GM12878 (cell line): ENCODE results near the gene RNF183. TPM values are rescaled to one million over a fixed set of nuclear protein-coding genes. Genes with fewer than 3 reads are reported as not detected.

Experiments used
- ATAC-seq: fragments of 200-7000 bp; cut with Tn5 transposase; 3 replicates; pipeline ENCODE4 v1.9.1; 2020; ENCODE audit warnings: mild to moderate bottlenecking, moderate library complexity
- BruUV-seq: library from RNA; stranded (reverse); fragments of 400-500 nt; replicated peaks from 2 replicates; lab custom pipeline; 2021; lab: Mats Ljungman, UMichigan
- CTCF ChIA-PET: fragments of 300-600 bp; sonication (Branson Sonifier 250); formaldehyde crosslinking; extraction: SDS; loops from one replicate; lab custom pipeline; 2021; ENCODE audit warnings: inconsistent platforms; lab: Yijun Ruan, JAX
- POLR2A ChIA-PET: fragments of 350-600 bp; formaldehyde crosslinking; extraction: SDS; loops from one replicate; lab custom pipeline; 2021; ENCODE audit warnings: inconsistent platforms; lab: Charles Lee
- RAD21 ChIA-PET: fragments of 300-600 bp; sonication (Branson Sonifier 250); formaldehyde crosslinking; loops from one replicate; lab custom pipeline; 2023; ENCODE audit warnings: antibody characterized with exemption; ENCODE audit not compliant: unreplicated experiment; lab: Charles Lee
- SMC1A ChIA-PET: fragments of 300-600 bp; sonication (Branson Sonifier 250); formaldehyde crosslinking; loops from one replicate; lab custom pipeline; 2023; ENCODE audit not compliant: unreplicated experiment, uncharacterized antibody; lab: Charles Lee
- DNase-seq: peaks from one replicate; pipeline ENCODE4 v3.0.0-alpha.2; 2011; ENCODE audit warnings: low read depth, low spot score
- FAIRE-seq: peaks from 3 replicates; lab custom pipeline; 2011; peaks lifted over from hg19 to GRCh38; lab: Jason Lieb, UNC
- H2AFZ ChIP-seq: 2 replicates; pipeline ENCODE4 v1.6.0; 2011; ENCODE audit warnings: low read depth, low read length, control low read depth; ENCODE audit not compliant: control insufficient read depth
- H3K27ac ChIP-seq: 2 replicates; pipeline ENCODE4 v1.5.1; 2011; ENCODE audit warnings: control low read depth; ENCODE audit not compliant: control insufficient read depth, insufficient read depth
- H3K27me3 ChIP-seq, 2 experiments: replicated peaks in 1 of 2; 2 replicates each; pipeline versions ENCODE4 v1.6.0 to v1.6.1; 2011; ENCODE audit warnings: low read length in 1 of 2; ENCODE audit not compliant: control insufficient read depth in 2 of 2, insufficient read depth in 2 of 2
- H3K36me3 ChIP-seq, 2 experiments: 2 replicates each; pipeline ENCODE4 v1.5.1; 2011; ENCODE audit warnings: low read length in 1 of 2; ENCODE audit not compliant: control insufficient read depth in 2 of 2, insufficient read depth in 2 of 2
- H3K4me1 ChIP-seq: 2 replicates; pipeline ENCODE4 v1.6.1; 2011; ENCODE audit warnings: mild to moderate bottlenecking, low read length, moderate library complexity, mixed read lengths; ENCODE audit not compliant: control insufficient read depth, insufficient read depth
- H3K4me2 ChIP-seq: 2 replicates; pipeline ENCODE4 v1.6.0; 2011; ENCODE audit warnings: control low read depth; ENCODE audit not compliant: control insufficient read depth, insufficient read depth
- H3K4me3 ChIP-seq: fragments of 200-600 bp; sonication (generic); 2 replicates; pipeline ENCODE4 v1.5.1; 2016
- H3K79me2 ChIP-seq: 2 replicates; pipeline ENCODE4 v1.6.0; 2011; ENCODE audit warnings: low read length; ENCODE audit not compliant: control insufficient read depth, insufficient read depth
- H3K9ac ChIP-seq: 2 replicates; pipeline ENCODE4 v1.8.0; 2011; ENCODE audit warnings: low read length, control low read depth, mixed read lengths; ENCODE audit not compliant: control insufficient read depth, insufficient read depth
- H3K9me3 ChIP-seq: replicated peaks from 3 replicates; pipeline ENCODE4 v1.5.1; 2011; ENCODE audit warnings: mild to moderate bottlenecking, low read length; ENCODE audit not compliant: control insufficient read depth, insufficient read depth
- H4K20me1 ChIP-seq: 2 replicates; pipeline ENCODE4 v1.6.0; 2011; ENCODE audit not compliant: control insufficient read depth, insufficient read depth
- BMI1 ChIP-seq: fragments of 450-650 bp; IDR thresholded peaks from 2 replicates; pipeline ENCODE4 v1.6.1; 2016; ENCODE audit warnings: mild to moderate bottlenecking, moderate library complexity, borderline replicate concordance
- CEBPB ChIP-seq, 2 experiments: fragments of 150-350 bp in 1 of 2; IDR thresholded peaks; 2 replicates each; pipeline ENCODE4 v1.6.1; 2012 to 2014; ENCODE audit warnings: low read depth in 2 of 2, low read length in 2 of 2, borderline replicate concordance in 1 of 2, inconsistent platforms in 1 of 2
- IKZF2 ChIP-seq, 2 experiments: fragments of 450-650 bp; IDR thresholded peaks; 2 replicates each; pipeline ENCODE4 v1.6.1; 2017; ENCODE audit warnings: mild to moderate bottlenecking in 2 of 2, moderate library complexity in 2 of 2
- IRF4 ChIP-seq: IDR thresholded peaks from 2 replicates; pipeline ENCODE4 v1.6.1; 2011; ENCODE audit warnings: low read depth, low read length
- KDM1A ChIP-seq: fragments of 200-600 bp; sonication (generic); IDR thresholded peaks from 2 replicates; pipeline ENCODE4 v1.6.1; 2016; ENCODE audit warnings: borderline replicate concordance
- MEF2A ChIP-seq: IDR thresholded peaks from 2 replicates; pipeline ENCODE4 v1.6.1; 2011; ENCODE audit warnings: low read depth, mild to moderate bottlenecking, low read length, moderate library complexity; ENCODE audit not compliant: insufficient read depth
- PAX5 ChIP-seq: IDR thresholded peaks from 2 replicates; pipeline ENCODE4 v1.6.1; 2011; ENCODE audit warnings: low read depth, low read length, borderline replicate concordance
- PAX8 ChIP-seq: fragments of 450-650 bp; IDR thresholded peaks from 2 replicates; pipeline ENCODE4 v1.6.1; 2017; ENCODE audit warnings: mild to moderate bottlenecking, moderate library complexity
- SREBF2 ChIP-seq: IDR thresholded peaks from 2 replicates; pipeline ENCODE4 v1.6.1; 2012; ENCODE audit warnings: mild to moderate bottlenecking, low read length
- STAT3 ChIP-seq: IDR thresholded peaks from 2 replicates; pipeline ENCODE4 v1.6.1; 2011; ENCODE audit warnings: low read depth, low read length, improper control_type of control experiment
- TCF3 ChIP-seq: IDR thresholded peaks from 2 replicates; pipeline ENCODE4 v1.6.1; 2012; ENCODE audit warnings: low read depth, mild to moderate bottlenecking, low read length, borderline replicate concordance; ENCODE audit not compliant: insufficient read depth
- ZNF622 ChIP-seq: fragments of 450-650 bp; IDR thresholded peaks from 2 replicates; pipeline ENCODE4 v1.6.1; 2017; ENCODE audit warnings: mild to moderate bottlenecking, inconsistent platforms
- WGBS: methylation state at CpG from one replicate; pipeline ENCODE4 v1.1.6; 2016; ENCODE audit warnings: low lambda C conversion rate; ENCODE audit not compliant: insufficient replicate concordance, insufficient coverage; ENCODE audit errors: missing lambda C conversion rate; 5-methylcytosine and 5-hydroxymethylcytosine counted together
- in situ Hi-C: fragments of 300-500 bp; cut with MboI; formaldehyde crosslinking; loops from 9 replicates; pipeline ENCODE4 v1.14.3; 2018; ENCODE audit warnings: mixed read lengths
- intact Hi-C: fragments of 100-400 bp; cut with micrococcal nuclease; formaldehyde crosslinking; loops from one replicate; pipeline ENCODE4 v1.14.2; 2022; ENCODE audit not compliant: unreplicated experiment
- polyA plus RNA-seq, 11 experiments: library from polyadenylated mRNA; depleted of rRNA in 4 of 11; unstranded in 6 of 11; stranded (reverse) in 5 of 11; fragments of >200 nt; fragmentation: Nextera tagmentation in 4 of 11; fragmentation: Illumina TruSeq in 1 of 11; extraction: Ambion mirVana in 4 of 11; extraction: Trizol in 1 of 11; gene quantifications; 1 replicate in 1 of 11; 2 replicates in 10 of 11; pipeline versions ENCODE4 v1.2.1 to v1.2.3, GENCODE V29; 2011 to 2016; ENCODE audit warnings: inconsistent platforms in 2 of 11, missing spikeins in 2 of 11, low read depth in 1 of 11
- total RNA-seq, 4 experiments: library from RNA; depleted of rRNA in 3 of 4; stranded (reverse); fragments of >200 nt in 3 of 4; fragmentation: Illumina TruSeq in 1 of 4; extraction: Trizol in 1 of 4; gene quantifications; 2 replicates each; pipeline versions ENCODE4 v1.2.1 to v1.2.3, GENCODE V29; 2013 to 2021
- TF ChIP-seq, protein P1 (sequence below): fragments of 450-650 bp; formaldehyde crosslinking; IDR thresholded peaks from 2 replicates; pipeline ENCODE4 v1.5.0; 2022; ENCODE audit warnings: mild to moderate bottlenecking, missing genetic modification characterization
- TF ChIP-seq, protein P2 (sequence below): fragments of 450-650 bp; IDR thresholded peaks from 2 replicates; pipeline ENCODE4 v1.6.1; 2016; ENCODE audit warnings: mild to moderate bottlenecking, moderate library complexity, borderline replicate concordance
- TF ChIP-seq, protein P3 (sequence below): IDR thresholded peaks from 2 replicates; pipeline ENCODE4 v1.6.1; 2012; ENCODE audit warnings: low read depth, low read length, improper control_type of control experiment

Gene RNF183
- total and polyA plus RNA-seq, 10 of the 15 experiments (the other 5 are each of a cell fraction or from before 2014, with no cell fraction given): 0.03 to 0.26 (median 0.07) TPM; not detected in 6

DNA sequence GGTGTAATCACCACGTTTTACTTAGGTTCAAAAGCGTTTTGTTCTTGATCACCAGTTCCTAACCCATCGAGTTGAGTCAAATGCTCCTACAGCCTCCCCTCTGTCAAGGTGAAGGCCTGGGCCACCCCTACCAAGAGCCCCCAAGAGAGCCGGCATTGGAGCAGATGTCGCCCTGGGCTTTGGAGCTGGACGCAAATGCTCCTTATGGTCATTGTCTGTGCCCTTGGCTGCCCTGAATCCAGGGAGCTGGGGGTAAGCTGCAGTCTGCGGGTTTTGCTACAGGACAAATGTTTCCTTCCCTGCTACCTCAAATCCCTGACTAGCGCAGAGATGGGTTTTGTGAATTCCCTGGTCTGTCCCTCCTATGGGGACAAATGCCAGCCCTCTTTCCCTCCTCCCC, 4.9 kb downstream of the RNF183 start (continued):
- no peak for TF ChIP-seq STAT3
- no peak for TF ChIP-seq TCF3
- TF ChIP-seq KDM1A: no peak
- no peak for TF ChIP-seq BMI1
- TF ChIP-seq, protein P1, sequence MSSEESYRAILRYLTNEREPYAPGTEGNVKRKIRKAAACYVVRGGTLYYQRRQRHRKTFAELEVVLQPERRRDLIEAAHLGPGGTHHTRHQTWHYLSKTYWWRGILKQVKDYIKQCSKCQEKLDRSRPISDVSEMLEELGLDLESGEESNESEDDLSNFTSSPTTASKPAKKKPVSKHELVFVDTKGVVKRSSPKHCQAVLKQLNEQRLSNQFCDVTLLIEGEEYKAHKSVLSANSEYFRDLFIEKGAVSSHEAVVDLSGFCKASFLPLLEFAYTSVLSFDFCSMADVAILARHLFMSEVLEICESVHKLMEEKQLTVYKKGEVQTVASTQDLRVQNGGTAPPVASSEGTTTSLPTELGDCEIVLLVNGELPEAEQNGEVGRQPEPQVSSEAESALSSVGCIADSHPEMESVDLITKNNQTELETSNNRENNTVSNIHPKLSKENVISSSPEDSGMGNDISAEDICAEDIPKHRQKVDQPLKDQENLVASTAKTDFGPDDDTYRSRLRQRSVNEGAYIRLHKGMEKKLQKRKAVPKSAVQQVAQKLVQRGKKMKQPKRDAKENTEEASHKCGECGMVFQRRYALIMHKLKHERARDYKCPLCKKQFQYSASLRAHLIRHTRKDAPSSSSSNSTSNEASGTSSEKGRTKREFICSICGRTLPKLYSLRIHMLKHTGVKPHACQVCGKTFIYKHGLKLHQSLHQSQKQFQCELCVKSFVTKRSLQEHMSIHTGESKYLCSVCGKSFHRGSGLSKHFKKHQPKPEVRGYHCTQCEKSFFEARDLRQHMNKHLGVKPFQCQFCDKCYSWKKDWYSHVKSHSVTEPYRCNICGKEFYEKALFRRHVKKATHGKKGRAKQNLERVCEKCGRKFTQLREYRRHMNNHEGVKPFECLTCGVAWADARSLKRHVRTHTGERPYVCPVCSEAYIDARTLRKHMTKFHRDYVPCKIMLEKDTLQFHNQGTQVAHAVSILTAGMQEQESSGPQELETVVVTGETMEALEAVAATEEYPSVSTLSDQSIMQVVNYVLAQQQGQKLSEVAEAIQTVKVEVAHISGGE (CRISPR knock-in tag): no peak
- no peak for TF ChIP-seq IKZF2 (IDR thresholded peaks at IDR 0.05)

DNA sequence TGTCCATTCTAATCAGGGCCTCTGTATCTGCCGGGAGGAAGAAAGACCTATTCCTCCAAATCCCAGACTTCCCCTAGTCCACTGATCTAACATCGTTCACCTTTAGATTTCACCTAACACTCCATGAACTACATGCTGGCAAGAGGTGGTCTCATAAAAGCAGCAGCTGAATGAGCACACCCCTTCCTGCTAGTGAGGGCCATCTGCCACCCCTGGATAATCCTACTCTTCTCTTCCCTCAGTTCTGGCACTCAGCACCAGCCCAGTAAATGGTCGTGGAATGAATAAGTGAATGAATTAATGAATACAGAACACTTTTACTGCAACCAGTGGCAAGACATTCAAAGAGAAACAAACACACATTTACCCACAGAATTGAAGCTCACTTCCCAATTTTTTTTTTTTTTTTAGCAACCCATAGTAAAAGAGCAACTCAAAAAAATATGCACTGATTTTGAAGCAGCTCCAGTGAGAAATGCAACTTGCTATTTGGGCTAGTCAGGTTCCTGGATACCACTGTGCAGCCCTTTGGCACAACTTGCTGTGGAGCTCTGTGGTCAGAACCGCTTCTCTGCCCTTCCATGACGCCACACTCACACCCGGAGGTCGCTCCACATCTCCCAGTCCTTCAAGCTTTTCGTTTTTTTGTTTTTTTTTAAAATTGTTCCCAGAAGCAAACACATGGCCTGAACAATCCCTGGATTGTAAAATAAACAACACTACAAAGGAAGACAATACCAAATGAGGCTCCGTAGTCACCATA, 6.2 kb downstream of the RNF183 start:
- ChIA-PET POLR2A (no interaction called here), CTCF (interaction anchor here (0.7 kb wide), 1 partner anchor 14 kb away, joined by 3 read pairs; no protein-coding TSS in a partner anchor), RAD21 (no interaction called here), SMC1A (interaction anchor here (0.8 kb wide), 1 partner anchor 22 kb away, joined by 3 read pairs; the partner anchor contains the start of genes CDC26 and PRPF4)
- Histone ChIP-seq H2AFZ (no peak overlapping the region), H3K9ac (no peak overlapping the region), H3K9me3 (no peaks in the 10 kb centered on the region), H3K4me2 (no peak overlapping the region), H3K79me2 (no peaks in the 10 kb centered on the region), H3K27me3 (no peaks in the 10 kb centered on the region; a peak in 1 of 4 replicates), H4K20me1 (no peaks in the 10 kb centered on the region), H3K36me3 (peaks cover 3 to 4% of the 10 kb centered on the region in 2 experiments; a peak in 3 of 4 replicates), H3K27ac (no peak overlapping the region), H3K4me3 (no peak overlapping the region), H3K4me1 (no peaks in the 10 kb centered on the region)
- 40% methylated on average over 9 of the region's 9 CpGs for WGBS
- in situ Hi-C loops (no loop called here), intact Hi-C loops (no loop called here)
- DNase-seq (no peak), ATAC-seq (no peak), FAIRE-seq (no peak)
- BruUV-seq: no TSS peak
- TF ChIP-seq CEBPB (IDR thresholded peaks at IDR 0.05; ENCODE audit: borderline replicate concordance in 1 of 2, low read depth in 2 of 2, low read length in 2 of 2) (no peak), PAX8 (no peak), MEF2A (no peak), ZNF622 (no peak), IRF4 (no peak), PAX5 (no peak), SREBF2 (no peak)
- TF ChIP-seq, protein P2, sequence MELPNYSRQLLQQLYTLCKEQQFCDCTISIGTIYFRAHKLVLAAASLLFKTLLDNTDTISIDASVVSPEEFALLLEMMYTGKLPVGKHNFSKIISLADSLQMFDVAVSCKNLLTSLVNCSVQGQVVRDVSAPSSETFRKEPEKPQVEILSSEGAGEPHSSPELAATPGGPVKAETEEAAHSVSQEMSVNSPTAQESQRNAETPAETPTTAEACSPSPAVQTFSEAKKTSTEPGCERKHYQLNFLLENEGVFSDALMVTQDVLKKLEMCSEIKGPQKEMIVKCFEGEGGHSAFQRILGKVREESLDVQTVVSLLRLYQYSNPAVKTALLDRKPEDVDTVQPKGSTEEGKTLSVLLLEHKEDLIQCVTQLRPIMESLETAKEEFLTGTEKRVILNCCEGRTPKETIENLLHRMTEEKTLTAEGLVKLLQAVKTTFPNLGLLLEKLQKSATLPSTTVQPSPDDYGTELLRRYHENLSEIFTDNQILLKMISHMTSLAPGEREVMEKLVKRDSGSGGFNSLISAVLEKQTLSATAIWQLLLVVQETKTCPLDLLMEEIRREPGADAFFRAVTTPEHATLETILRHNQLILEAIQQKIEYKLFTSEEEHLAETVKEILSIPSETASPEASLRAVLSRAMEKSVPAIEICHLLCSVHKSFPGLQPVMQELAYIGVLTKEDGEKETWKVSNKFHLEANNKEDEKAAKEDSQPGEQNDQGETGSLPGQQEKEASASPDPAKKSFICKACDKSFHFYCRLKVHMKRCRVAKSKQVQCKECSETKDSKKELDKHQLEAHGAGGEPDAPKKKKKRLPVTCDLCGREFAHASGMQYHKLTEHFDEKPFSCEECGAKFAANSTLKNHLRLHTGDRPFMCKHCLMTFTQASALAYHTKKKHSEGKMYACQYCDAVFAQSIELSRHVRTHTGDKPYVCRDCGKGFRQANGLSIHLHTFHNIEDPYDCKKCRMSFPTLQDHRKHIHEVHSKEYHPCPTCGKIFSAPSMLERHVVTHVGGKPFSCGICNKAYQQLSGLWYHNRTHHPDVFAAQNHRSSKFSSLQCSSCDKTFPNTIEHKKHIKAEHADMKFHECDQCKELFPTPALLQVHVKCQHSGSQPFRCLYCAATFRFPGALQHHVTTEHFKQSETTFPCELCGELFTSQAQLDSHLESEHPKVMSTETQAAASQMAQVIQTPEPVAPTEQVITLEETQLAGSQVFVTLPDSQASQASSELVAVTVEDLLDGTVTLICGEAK: no peak
- TF ChIP-seq, protein P3, sequence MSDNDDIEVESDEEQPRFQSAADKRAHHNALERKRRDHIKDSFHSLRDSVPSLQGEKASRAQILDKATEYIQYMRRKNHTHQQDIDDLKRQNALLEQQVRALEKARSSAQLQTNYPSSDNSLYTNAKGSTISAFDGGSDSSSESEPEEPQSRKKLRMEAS: no peak
